GM12878 (cell line): ENCODE data around the gene PPFIA4. TPM values are rescaled to one million over a fixed set of nuclear protein-coding genes. Genes with fewer than 3 reads are reported as not detected.

ENCODE experiments used
- ATAC-seq: fragments of 200-7000 bp; cut with Tn5 transposase; 3 replicates; pipeline ENCODE4 v1.9.1; 2020; ENCODE audit warnings: mild to moderate bottlenecking, moderate library complexity
- BruUV-seq: library from RNA; stranded (reverse); fragments of 400-500 nt; replicated peaks from 2 replicates; lab custom pipeline; 2021; lab: Mats Ljungman, UMichigan
- CTCF ChIA-PET: fragments of 300-600 bp; sonication (Branson Sonifier 250); formaldehyde crosslinking; extraction: SDS; loops from one replicate; lab custom pipeline; 2021; ENCODE audit warnings: inconsistent platforms; lab: Yijun Ruan, JAX
- POLR2A ChIA-PET: fragments of 350-600 bp; formaldehyde crosslinking; extraction: SDS; loops from one replicate; lab custom pipeline; 2021; ENCODE audit warnings: inconsistent platforms; lab: Charles Lee
- RAD21 ChIA-PET: fragments of 300-600 bp; sonication (Branson Sonifier 250); formaldehyde crosslinking; loops from one replicate; lab custom pipeline; 2023; ENCODE audit warnings: antibody characterized with exemption; ENCODE audit not compliant: unreplicated experiment; lab: Charles Lee
- SMC1A ChIA-PET: fragments of 300-600 bp; sonication (Branson Sonifier 250); formaldehyde crosslinking; loops from one replicate; lab custom pipeline; 2023; ENCODE audit not compliant: unreplicated experiment, uncharacterized antibody; lab: Charles Lee
- DNase-seq: peaks from one replicate; pipeline ENCODE4 v3.0.0-alpha.2; 2011; ENCODE audit warnings: low read depth, low spot score
- FAIRE-seq: peaks from 3 replicates; lab custom pipeline; 2011; peaks lifted over from hg19 to GRCh38; lab: Jason Lieb, UNC
- H2AFZ ChIP-seq: 2 replicates; pipeline ENCODE4 v1.6.0; 2011; ENCODE audit warnings: low read depth, low read length, control low read depth; ENCODE audit not compliant: control insufficient read depth
- H3K27ac ChIP-seq: 2 replicates; pipeline ENCODE4 v1.5.1; 2011; ENCODE audit warnings: control low read depth; ENCODE audit not compliant: control insufficient read depth, insufficient read depth
- H3K27me3 ChIP-seq, 2 experiments: replicated peaks in 1 of 2; 2 replicates each; pipeline versions ENCODE4 v1.6.0 to v1.6.1; 2011; ENCODE audit warnings: low read length in 1 of 2; ENCODE audit not compliant: control insufficient read depth in 2 of 2, insufficient read depth in 2 of 2
- H3K36me3 ChIP-seq, 2 experiments: 2 replicates each; pipeline ENCODE4 v1.5.1; 2011; ENCODE audit warnings: low read length in 1 of 2; ENCODE audit not compliant: control insufficient read depth in 2 of 2, insufficient read depth in 2 of 2
- H3K4me1 ChIP-seq: 2 replicates; pipeline ENCODE4 v1.6.1; 2011; ENCODE audit warnings: mild to moderate bottlenecking, low read length, moderate library complexity, mixed read lengths; ENCODE audit not compliant: control insufficient read depth, insufficient read depth
- H3K4me2 ChIP-seq: 2 replicates; pipeline ENCODE4 v1.6.0; 2011; ENCODE audit warnings: control low read depth; ENCODE audit not compliant: control insufficient read depth, insufficient read depth
- H3K4me3 ChIP-seq: fragments of 200-600 bp; sonication (generic); 2 replicates; pipeline ENCODE4 v1.5.1; 2016
- H3K79me2 ChIP-seq: 2 replicates; pipeline ENCODE4 v1.6.0; 2011; ENCODE audit warnings: low read length; ENCODE audit not compliant: control insufficient read depth, insufficient read depth
- H3K9ac ChIP-seq: 2 replicates; pipeline ENCODE4 v1.8.0; 2011; ENCODE audit warnings: low read length, control low read depth, mixed read lengths; ENCODE audit not compliant: control insufficient read depth, insufficient read depth
- H3K9me3 ChIP-seq: replicated peaks from 3 replicates; pipeline ENCODE4 v1.5.1; 2011; ENCODE audit warnings: mild to moderate bottlenecking, low read length; ENCODE audit not compliant: control insufficient read depth, insufficient read depth
- H4K20me1 ChIP-seq: 2 replicates; pipeline ENCODE4 v1.6.0; 2011; ENCODE audit not compliant: control insufficient read depth, insufficient read depth
- ATF2 ChIP-seq: IDR thresholded peaks from 2 replicates; pipeline ENCODE4 v1.6.1; 2012; ENCODE audit warnings: low read length, inconsistent platforms
- BMI1 ChIP-seq: fragments of 450-650 bp; IDR thresholded peaks from 2 replicates; pipeline ENCODE4 v1.6.1; 2016; ENCODE audit warnings: mild to moderate bottlenecking, moderate library complexity, borderline replicate concordance
- CBX3 ChIP-seq: fragments of 200-600 bp; sonication (generic); IDR thresholded peaks from 2 replicates; pipeline ENCODE4 v1.6.1; 2016; ENCODE audit warnings: low read depth, borderline replicate concordance
- CREM ChIP-seq: IDR thresholded peaks from 2 replicates; pipeline ENCODE4 v1.6.1; 2014; ENCODE audit warnings: antibody characterized with exemption, low read depth
- E2F8 ChIP-seq: fragments of 450-650 bp; IDR thresholded peaks from 2 replicates; pipeline ENCODE4 v1.6.1; 2018; ENCODE audit warnings: mild to moderate bottlenecking, low read depth, moderate library complexity; ENCODE audit not compliant: partially characterized antibody
- HDAC6 ChIP-seq: fragments of 200-600 bp; sonication (generic); IDR thresholded peaks from one replicate; pipeline ENCODE4 v1.8.0; 2017; ENCODE audit warnings: antibody characterized with exemption; ENCODE audit not compliant: unreplicated experiment
- IRF5 ChIP-seq: fragments of 450-650 bp; IDR thresholded peaks from 2 replicates; pipeline ENCODE4 v1.6.1; 2017; ENCODE audit warnings: borderline replicate concordance
- MYC ChIP-seq: IDR thresholded peaks from 2 replicates; pipeline ENCODE4 v1.6.1; 2011; ENCODE audit warnings: mild to moderate bottlenecking, low read length, moderate library complexity, inconsistent platforms; ENCODE audit not compliant: insufficient read depth, insufficient replicate concordance, insufficient read length, severe bottlenecking
- NFYA ChIP-seq: IDR thresholded peaks from 2 replicates; pipeline ENCODE4 v1.6.1; 2011; ENCODE audit warnings: low read depth, mild to moderate bottlenecking, low read length, improper control_type of control experiment, borderline replicate concordance
- PAX5 ChIP-seq: IDR thresholded peaks from 2 replicates; pipeline ENCODE4 v1.6.1; 2011; ENCODE audit warnings: low read depth, low read length, borderline replicate concordance
- RELB ChIP-seq: fragments of 450-650 bp; IDR thresholded peaks from 2 replicates; pipeline ENCODE4 v1.6.1; 2017; ENCODE audit warnings: low read depth, mild to moderate bottlenecking, moderate library complexity
- STAT3 ChIP-seq: IDR thresholded peaks from 2 replicates; pipeline ENCODE4 v1.6.1; 2011; ENCODE audit warnings: low read depth, low read length, improper control_type of control experiment
- SUPT20H ChIP-seq: IDR thresholded peaks from 2 replicates; pipeline ENCODE4 v1.6.1; 2011; ENCODE audit warnings: low read depth, mild to moderate bottlenecking, low read length, moderate library complexity, borderline replicate concordance; ENCODE audit not compliant: control insufficient read depth
- USF2 ChIP-seq: IDR thresholded peaks from 2 replicates; pipeline ENCODE4 v1.6.1; 2011; ENCODE audit warnings: low read depth, low read length, improper control_type of control experiment, borderline replicate concordance
- ZZZ3 ChIP-seq: IDR thresholded peaks from 2 replicates; pipeline ENCODE4 v1.6.1; 2011; ENCODE audit warnings: low read depth; ENCODE audit not compliant: control insufficient read depth, insufficient read length
- in situ Hi-C: fragments of 300-500 bp; cut with MboI; formaldehyde crosslinking; loops from 9 replicates; pipeline ENCODE4 v1.14.3; 2018; ENCODE audit warnings: mixed read lengths
- intact Hi-C: fragments of 100-400 bp; cut with micrococcal nuclease; formaldehyde crosslinking; loops from one replicate; pipeline ENCODE4 v1.14.2; 2022; ENCODE audit not compliant: unreplicated experiment
- polyA plus RNA-seq, 11 experiments: library from polyadenylated mRNA; depleted of rRNA in 4 of 11; unstranded in 6 of 11; stranded (reverse) in 5 of 11; fragments of >200 nt; fragmentation: Nextera tagmentation in 4 of 11; fragmentation: Illumina TruSeq in 1 of 11; extraction: Ambion mirVana in 4 of 11; extraction: Trizol in 1 of 11; gene quantifications; 1 replicate in 1 of 11; 2 replicates in 10 of 11; pipeline versions ENCODE4 v1.2.1 to v1.2.3, GENCODE V29; 2011 to 2016; ENCODE audit warnings: inconsistent platforms in 2 of 11, missing spikeins in 2 of 11, low read depth in 1 of 11
- total RNA-seq, 4 experiments: library from RNA; depleted of rRNA in 3 of 4; stranded (reverse); fragments of >200 nt in 3 of 4; fragmentation: Illumina TruSeq in 1 of 4; extraction: Trizol in 1 of 4; gene quantifications; 2 replicates each; pipeline versions ENCODE4 v1.2.1 to v1.2.3, GENCODE V29; 2013 to 2021

The PPFIA4 gene
- total and polyA plus RNA-seq, 10 of the 15 experiments (the other 5 are each of a cell fraction or from before 2014, with no cell fraction given) = 0.02 to 19.7 (median 0.34) TPM; not detected in 1

GRCh38 chr1:203100516-203100869 is 74.2 kb downstream of the PPFIA4 start:
- intact Hi-C loops = no loop called here
- in situ Hi-C loops = no loop called here
- RAD21 ChIA-PET = no interaction called here
- H3K4me3 ChIP-seq = no peak overlapping the region
- H3K27me3 ChIP-seq = no peaks in the 10 kb centered on the region; a peak in 2 of 4 replicates
- no TSS peak for BruUV-seq
- no peaks in the 10 kb centered on the region for H3K79me2 ChIP-seq
- DNase-seq (no peak), FAIRE-seq (no peak), ATAC-seq (no peak)
- POLR2A ChIA-PET = interaction anchor here (0.5 kb wide), 1 partner anchor 308 kb away, joined by 4 read pairs; no protein-coding TSS in a partner anchor
- no peaks in the 10 kb centered on the region for H3K4me1 ChIP-seq
- CTCF ChIA-PET = interaction anchor here (3.1 kb wide), 1 partner anchor 17 kb away, joined by 9 read pairs; no protein-coding TSS in a partner anchor
- no peak overlapping the region for H2AFZ ChIP-seq
- H3K36me3 ChIP-seq = no peaks in the 10 kb centered on the region
- no peaks in the 10 kb centered on the region for H3K9me3 ChIP-seq
- H4K20me1 ChIP-seq = no peaks in the 10 kb centered on the region
- no peak overlapping the region for H3K9ac ChIP-seq
- H3K27ac ChIP-seq = no peak overlapping the region
- no peak overlapping the region for H3K4me2 ChIP-seq
- SMC1A ChIA-PET = no interaction called here
- no peak for TF ChIP-seq RELB
- TF ChIP-seq IRF5 = no peak
- no peak for TF ChIP-seq BMI1
- no peak for TF ChIP-seq ATF2
- no peak for TF ChIP-seq MYC
- no peak for TF ChIP-seq USF2
- TF ChIP-seq NFYA = no peak
- no peak for TF ChIP-seq PAX5
- no peak for TF ChIP-seq CREM
- no peak for TF ChIP-seq E2F8
- no peak for TF ChIP-seq ZZZ3
- TF ChIP-seq CBX3 = no peak
- TF ChIP-seq SUPT20H = no peak
- no peak for TF ChIP-seq STAT3
- no peak for TF ChIP-seq HDAC6
